Stomach smooth muscle (tissue), 2 donors: ENCODE data around the gene ETS2.

ENCODE experiments used
- H3K27ac ChIP-seq: one replicate; pipeline ENCODE4 v1.7.0; 2013; ENCODE audit warnings: mild to moderate bottlenecking, low read length, inconsistent platforms
- H3K27me3 ChIP-seq, 2 donors: one replicate each; pipeline ENCODE4 v1.7.0; 2013; ENCODE audit warnings: low read length in 2 of 2; ENCODE audit not compliant: insufficient read depth in 2 of 2, control insufficient read depth in 1 of 2
- H3K36me3 ChIP-seq, 2 donors: one replicate each; pipeline ENCODE4 v1.7.0; 2013; ENCODE audit warnings: low read length in 2 of 2; ENCODE audit not compliant: control insufficient read depth in 2 of 2, insufficient read depth in 2 of 2
- H3K4me1 ChIP-seq: one replicate; pipeline ENCODE4 v1.7.0; 2013; ENCODE audit warnings: low read length; ENCODE audit not compliant: control insufficient read depth, insufficient read depth
- H3K4me3 ChIP-seq, 2 donors: one replicate each; pipeline ENCODE4 v1.7.0; 2013; ENCODE audit warnings: low read length in 2 of 2
- H3K9ac ChIP-seq, 2 donors: one replicate each; pipeline ENCODE4 v1.7.0; 2013; ENCODE audit warnings: low read length in 2 of 2, mild to moderate bottlenecking in 1 of 2
- H3K9me3 ChIP-seq, 2 donors: one replicate each; pipeline ENCODE4 v1.7.0; 2013; ENCODE audit warnings: low read length in 2 of 2; ENCODE audit not compliant: control insufficient read depth in 2 of 2
- donor health status: healthy.
- donor health status: Pancreatic carcinoma.

The ETS2 gene

GRCh38 chr21:38803075-38803660 is 2.6 kb upstream of the ETS2 start:
- Histone ChIP-seq H3K36me3 (peaks cover 0 to 2% of the 10 kb centered on the region in 2 donors), H3K9me3 (no peaks in the 10 kb centered on the region), H3K27me3 (no peaks in the 10 kb centered on the region), H3K9ac (no peak overlapping the region), H3K4me3 (no peak overlapping the region), H3K4me1 (peaks cover 12% of the 10 kb centered on the region), H3K27ac (no peak overlapping the region)

- Histone ChIP-seq H3K27ac (peak overlapping the region; percentile 94), H3K4me3 (peak overlapping the region in 1 of 2 donors; percentile 91), H3K27me3 (no peaks in the 10 kb centered on the region), H3K9me3 (no peaks in the 10 kb centered on the region), H3K4me1 (peaks cover 21% of the 10 kb centered on the region), H3K36me3 (peaks cover 0 to 2% of the 10 kb centered on the region in 2 donors), H3K9ac (peak overlapping the region in 1 of 2 donors; percentile 95)
Measured at GRCh38 chr21:38804030-38804788, 1.5 kb upstream of the ETS2 start.

GRCh38 chr21:38804789-38805327 is 871 bp upstream of the ETS2 start:
- H3K36me3 ChIP-seq = peaks cover 3 to 4% of the 10 kb centered on the region in 2 donors

GRCh38 chr21:38806153-38806941 is 618 bp downstream of the ETS2 start:
- H3K9me3 ChIP-seq = no peaks in the 10 kb centered on the region
- H3K9ac ChIP-seq = peak overlapping the region; percentile 93 to 95
- H3K27ac ChIP-seq = peak overlapping the region; percentile 94
- H3K36me3 ChIP-seq = peaks cover 4 to 10% of the 10 kb centered on the region in 2 donors
- H3K4me1 ChIP-seq = peaks cover 28% of the 10 kb centered on the region
- H3K4me3 ChIP-seq = peak overlapping the region; percentile 74 to 91
- H3K27me3 ChIP-seq = no peaks in the 10 kb centered on the region

More at GRCh38 chr21:38804789-38805327, 871 bp upstream of the ETS2 start:
- H3K9me3 ChIP-seq = no peaks in the 10 kb centered on the region
- no peaks in the 10 kb centered on the region for H3K27me3 ChIP-seq
- peak overlapping the region; percentile 94 for H3K27ac ChIP-seq
- H3K4me1 ChIP-seq = peaks cover 28% of the 10 kb centered on the region
- peak overlapping the region; percentile 78 to 91 for H3K4me3 ChIP-seq
- peak overlapping the region; percentile 93 to 95 for H3K9ac ChIP-seq

GRCh38 chr21:38806942-38807284 is 1.2 kb downstream of the ETS2 start:
- Histone ChIP-seq H3K27me3 (no peaks in the 10 kb centered on the region), H3K9ac (peak overlapping the region; percentile 93 to 95), H3K27ac (peak overlapping the region; percentile 94), H3K4me1 (peaks cover 28% of the 10 kb centered on the region), H3K9me3 (no peaks in the 10 kb centered on the region), H3K36me3 (peaks cover 4 to 14% of the 10 kb centered on the region in 2 donors), H3K4me3 (peak overlapping the region; percentile 74 to 91)

- Histone ChIP-seq H3K4me3 (peak overlapping the region; percentile 74 to 91), H3K27ac (peak overlapping the region; percentile 94), H3K9ac (peak overlapping the region; percentile 93 to 95), H3K36me3 (peaks cover 4 to 18% of the 10 kb centered on the region in 2 donors), H3K27me3 (no peaks in the 10 kb centered on the region), H3K9me3 (no peaks in the 10 kb centered on the region), H3K4me1 (peaks cover 28% of the 10 kb centered on the region)
Measured at GRCh38 chr21:38807441-38807871, 1.7 kb downstream of the ETS2 start.

GRCh38 chr21:38807986-38808385 is 2.3 kb downstream of the ETS2 start:
- Histone ChIP-seq H3K4me3 (peak overlapping the region; percentile 74 to 91), H3K36me3 (peaks cover 4 to 22% of the 10 kb centered on the region in 2 donors), H3K27me3 (no peaks in the 10 kb centered on the region), H3K27ac (peak overlapping the region; percentile 94), H3K9ac (peak overlapping the region; percentile 93 to 95), H3K4me1 (peaks cover 32% of the 10 kb centered on the region), H3K9me3 (no peaks in the 10 kb centered on the region)

GRCh38 chr21:38809198-38809878 is 3.6 kb downstream of the ETS2 start:
- Histone ChIP-seq H3K36me3 (peaks cover 14 to 33% of the 10 kb centered on the region in 2 donors), H3K4me1 (peaks cover 43% of the 10 kb centered on the region), H3K4me3 (peak overlapping the region; percentile 74 to 91), H3K27me3 (no peaks in the 10 kb centered on the region), H3K9ac (peak overlapping the region; percentile 37 to 55), H3K27ac (peak overlapping the region; percentile 85), H3K9me3 (no peaks in the 10 kb centered on the region)

- Histone ChIP-seq H3K9me3 (no peaks in the 10 kb centered on the region), H3K4me1 (peaks cover 42% of the 10 kb centered on the region), H3K27ac (peak overlapping the region; percentile 85), H3K9ac (peak overlapping the region; percentile 37 to 55), H3K27me3 (no peaks in the 10 kb centered on the region), H3K4me3 (peak overlapping the region; percentile 36 to 74), H3K36me3 (peaks cover 23 to 42% of the 10 kb centered on the region in 2 donors)
Measured at GRCh38 chr21:38810034-38810825, 4.5 kb downstream of the ETS2 start.
